K562 (cell line): Measurements from ENCODE around the gene SYCP2. TPM values are rescaled to one million over a fixed set of nuclear protein-coding genes. Genes with fewer than 3 reads are reported as not detected.

Experiments used
- ATAC-seq: fragments of 200-7000 bp; cut with Tn5 transposase; 3 replicates; pipeline ENCODE4 v1.9.1; 2020; ENCODE audit warnings: moderate library complexity
- BruUV-seq: library from RNA; stranded (reverse); fragments of 400-500 nt; replicated peaks from 2 replicates; lab custom pipeline; 2021; lab: Mats Ljungman, UMichigan
- CTCF ChIA-PET: fragments of 300-600 bp; formaldehyde crosslinking; extraction: SDS; loops from one replicate; lab custom pipeline; 2021; ENCODE audit warnings: low intra/inter-chr PET ratio; lab: Yijun Ruan, JAX
- POLR2A ChIA-PET: fragments of 300-600, 350-650 bp; sonication (Branson Sonifier 250); formaldehyde crosslinking; extraction: SDS; loops from one replicate; lab custom pipeline; 2021; ENCODE audit warnings: antibody characterized with exemption, inconsistent platforms; lab: Yijun Ruan, JAX
- DNase-seq, 4 experiments: peaks; one replicate each; pipeline versions ENCODE4 v3.0.0 to v3.0.0-alpha.2; 2011 to 2018; ENCODE audit warnings: low spot score in 3 of 4, mixed read lengths in 3 of 4; ENCODE audit errors: extremely low read depth in 1 of 4
- FAIRE-seq: peaks from 2 replicates; lab custom pipeline; 2011; peaks lifted over from hg19 to GRCh38; lab: Jason Lieb, UNC
- H2AFZ ChIP-seq: 2 replicates; pipeline ENCODE4 v1.6.0; 2011; ENCODE audit warnings: low read depth, low read length, control low read depth, inconsistent platforms
- H3K27ac ChIP-seq: fragments of 200-600 bp; 3 replicates; pipeline ENCODE4 v1.8.0; 2011; ENCODE audit warnings: low read depth, mild to moderate bottlenecking, control low read depth, inconsistent platforms, low read length, moderate library complexity, mixed read lengths; ENCODE audit errors: extremely low read depth
- H3K27me3 ChIP-seq, 2 experiments: fragments of 300-600 bp in 1 of 2; 2 replicates in 1 of 2; 3 replicates in 1 of 2; pipeline versions ENCODE4 v1.6.0 to v1.8.0; 2011; ENCODE audit warnings: inconsistent platforms in 2 of 2, low read length in 2 of 2, mild to moderate bottlenecking in 1 of 2, mixed read lengths in 1 of 2, moderate library complexity in 1 of 2; ENCODE audit not compliant: control insufficient read depth in 2 of 2, insufficient read depth in 2 of 2
- H3K36me3 ChIP-seq: fragments of 300-600 bp; 3 replicates; pipeline ENCODE4 v1.8.0; 2011; ENCODE audit warnings: mild to moderate bottlenecking, low read length, inconsistent platforms; ENCODE audit not compliant: control insufficient read depth, insufficient read depth
- H3K4me1 ChIP-seq, 2 experiments: fragments of 200-600 bp in 1 of 2; replicated peaks in 1 of 2; 2 replicates in 1 of 2; 3 replicates in 1 of 2; pipeline versions ENCODE4 v1.5.1 to v1.8.0; 2011; ENCODE audit warnings: inconsistent platforms in 2 of 2, low read length in 2 of 2, mild to moderate bottlenecking in 1 of 2, mixed read lengths in 1 of 2, moderate library complexity in 1 of 2; ENCODE audit not compliant: control insufficient read depth in 2 of 2, insufficient read depth in 2 of 2
- H3K4me2 ChIP-seq: 2 replicates; pipeline ENCODE4 v1.6.1; 2011; ENCODE audit warnings: low read length, control low read depth, inconsistent platforms, mixed read lengths; ENCODE audit not compliant: insufficient read depth
- H3K4me3 ChIP-seq: fragments of 200-600 bp; sonication (generic), shearing (Covaris generic); 2 replicates; pipeline ENCODE4 v1.5.1; 2016; ENCODE audit warnings: control low read depth, inconsistent platforms
- H3K79me2 ChIP-seq: fragments of 200-600 bp; 3 replicates; pipeline ENCODE4 v1.8.0; 2011; ENCODE audit warnings: low read length, inconsistent platforms; ENCODE audit not compliant: control insufficient read depth, insufficient read depth
- H3K9ac ChIP-seq, 2 experiments: 2 replicates each; pipeline versions ENCODE4 v1.6.0 to v1.6.1; 2011; ENCODE audit warnings: low read depth in 2 of 2, low read length in 2 of 2, control low read depth in 1 of 2, inconsistent platforms in 1 of 2, mild to moderate bottlenecking in 1 of 2, mixed read lengths in 1 of 2; ENCODE audit not compliant: insufficient read depth in 1 of 2
- H3K9me1 ChIP-seq: one replicate; pipeline ENCODE4 v1.6.0; 2011; ENCODE audit warnings: inconsistent platforms, mild to moderate bottlenecking, low read length, moderate library complexity; ENCODE audit not compliant: control insufficient read depth, insufficient read depth
- H3K9me3 ChIP-seq: replicated peaks from 2 replicates; pipeline ENCODE4 v1.5.1; 2011; ENCODE audit warnings: low read depth, low read length, inconsistent platforms; ENCODE audit not compliant: control insufficient read depth, insufficient read depth
- H4K20me1 ChIP-seq: replicated peaks from 2 replicates; pipeline ENCODE4 v1.6.1; 2011; ENCODE audit warnings: low read length, inconsistent platforms, mixed read lengths; ENCODE audit not compliant: control insufficient read depth, insufficient read depth
- FOSL1 ChIP-seq: fragments of 200-800 bp; sonication (Bioruptor generic); conservative IDR thresholded peaks from 2 replicates; pipeline ENCODE4 v1.6.1; 2016; ENCODE audit warnings: missing genetic modification characterization, missing compliant biosample characterization
- LARP7 ChIP-seq: fragments of 450-650 bp; IDR thresholded peaks from 2 replicates; pipeline ENCODE4 v1.6.1; 2016
- NCOA6 ChIP-seq: fragments of 450-650 bp; IDR thresholded peaks from 2 replicates; pipeline ENCODE4 v1.6.1; 2017; ENCODE audit warnings: mild to moderate bottlenecking
- PKNOX1 ChIP-seq: fragments of 450-650 bp; IDR thresholded peaks from 2 replicates; pipeline ENCODE4 v1.6.1; 2016
- TCF15 ChIP-seq: fragments of 250-450 bp; sonication (Bioruptor Pico); IDR thresholded peaks from 2 replicates; pipeline ENCODE4 v1.8.0; 2022; ENCODE audit warnings: moderate library complexity, mild to moderate bottlenecking, inconsistent platforms
- THAP12 ChIP-seq: fragments of 250-450 bp; sonication (Bioruptor Pico); IDR thresholded peaks from 2 replicates; pipeline ENCODE4 v1.9.0; 2021; ENCODE audit warnings: mild to moderate bottlenecking, inconsistent platforms
- WGBS: fragments of 100-300 bp; shearing (Covaris generic); methylation state at CpG from one replicate; pipeline ENCODE4 v1.1.6; 2016; ENCODE audit warnings: low coverage, mixed read lengths; ENCODE audit not compliant: insufficient coverage; ENCODE audit errors: missing lambda C conversion rate; 5-methylcytosine and 5-hydroxymethylcytosine counted together
- in situ Hi-C: fragments of 300-500 bp; cut with MboI; formaldehyde crosslinking; loops from 4 replicates; pipeline ENCODE4 v1.15.0; 2018; ENCODE audit warnings: inconsistent platforms, mixed read lengths
- intact Hi-C: fragments of 100-400 bp; cut with micrococcal nuclease; formaldehyde crosslinking; loops from 2 replicates; pipeline ENCODE4 v1.14.2; 2022
- polyA plus RNA-seq, 8 experiments: library from polyadenylated mRNA; depleted of rRNA in 4 of 8; stranded (reverse) in 5 of 8; unstranded in 3 of 8; fragments of >200 nt; fragmentation: Nextera tagmentation in 2 of 8; fragmentation: Illumina TruSeq in 1 of 8; extraction: Ambion mirVana in 2 of 8; extraction: Trizol in 1 of 8; gene quantifications; 2 replicates each; pipeline versions ENCODE4 v1.2.1 to v1.2.3, GENCODE V29; 2011 to 2014; ENCODE audit warnings: inconsistent platforms in 1 of 8, missing spikeins in 1 of 8
- total RNA-seq, 7 experiments: library from RNA; depleted of rRNA in 6 of 7; stranded (reverse); fragments of >200 nt in 6 of 7; fragmentation: Illumina TruSeq in 2 of 7; extraction: Trizol in 2 of 7; gene quantifications; 2 replicates each; pipeline versions ENCODE4 v1.2.1 to v1.2.3, GENCODE V29; 2011 to 2021; ENCODE audit warnings: low replicate concordance in 1 of 7

SYCP2 gene
- total and polyA plus RNA-seq, 9 of the 15 experiments (the other 6 are each of a cell fraction or from before 2014, with no cell fraction given), result 0.24 to 1.6 (median 0.67) TPM

- BruUV-seq, result no TSS peak
- H3K9me1 ChIP-seq, result no peaks in the 10 kb centered on the region
- intact Hi-C loops (no loop called here), in situ Hi-C loops (no loop called here)
- no peak overlapping the region for H3K4me3 ChIP-seq
- H3K27me3 ChIP-seq, result peaks cover 0 to 36% of the 10 kb centered on the region in 2 experiments; a peak in 3 of 5 replicates
- H2AFZ ChIP-seq, result no peak overlapping the region
- no peaks in the 10 kb centered on the region for H4K20me1 ChIP-seq
- DNase-seq (no peak), FAIRE-seq (no peak), ATAC-seq (no peak)
- H3K36me3 ChIP-seq, result no peaks in the 10 kb centered on the region
- no peak for TF ChIP-seq NCOA6
- TF ChIP-seq PKNOX1, result no peak
- TF ChIP-seq LARP7, result no peak
- TF ChIP-seq THAP12 (CRISPR knock-in tag), result no peak
- no peak for TF ChIP-seq FOSL1
- no peak for TF ChIP-seq TCF15
- ChIA-PET CTCF (no interaction called here), POLR2A (no interaction called here)
- no peak overlapping the region for H3K4me2 ChIP-seq
- no peaks in the 10 kb centered on the region for H3K9me3 ChIP-seq
- H3K79me2 ChIP-seq, result no peaks in the 10 kb centered on the region
- no peaks in the 10 kb centered on the region for H3K4me1 ChIP-seq
- no peak overlapping the region for H3K9ac ChIP-seq
- H3K27ac ChIP-seq, result no peak overlapping the region
- WGBS, result 1% methylated on average over 4 of the region's 4 CpGs
Measured at GRCh38 chr20:59817406-59817805, 116.0 kb downstream of the SYCP2 start.
